ENCODE measurements around the gene RTN4RL1.

GRCh38 chr17:1970843-1971384 lies 54.2 kb downstream of the RTN4RL1 start:
- TF ChIP-seq CTCF (IDR thresholded peaks at IDR 0.05) (no peak), POLR2AphosphoS5 (IDR thresholded peaks at IDR 0.05; ENCODE audit: low read depth, low read length) (no peak), SIN3A (IDR thresholded peaks at IDR 0.05; ENCODE audit: borderline replicate concordance, insufficient read depth, low read depth, low read length) (no peak), TCF7L2 (IDR thresholded peaks at IDR 0.05; ENCODE audit: low read depth, low read length) (no peak)
- TF ChIP-seq, protein P1, sequence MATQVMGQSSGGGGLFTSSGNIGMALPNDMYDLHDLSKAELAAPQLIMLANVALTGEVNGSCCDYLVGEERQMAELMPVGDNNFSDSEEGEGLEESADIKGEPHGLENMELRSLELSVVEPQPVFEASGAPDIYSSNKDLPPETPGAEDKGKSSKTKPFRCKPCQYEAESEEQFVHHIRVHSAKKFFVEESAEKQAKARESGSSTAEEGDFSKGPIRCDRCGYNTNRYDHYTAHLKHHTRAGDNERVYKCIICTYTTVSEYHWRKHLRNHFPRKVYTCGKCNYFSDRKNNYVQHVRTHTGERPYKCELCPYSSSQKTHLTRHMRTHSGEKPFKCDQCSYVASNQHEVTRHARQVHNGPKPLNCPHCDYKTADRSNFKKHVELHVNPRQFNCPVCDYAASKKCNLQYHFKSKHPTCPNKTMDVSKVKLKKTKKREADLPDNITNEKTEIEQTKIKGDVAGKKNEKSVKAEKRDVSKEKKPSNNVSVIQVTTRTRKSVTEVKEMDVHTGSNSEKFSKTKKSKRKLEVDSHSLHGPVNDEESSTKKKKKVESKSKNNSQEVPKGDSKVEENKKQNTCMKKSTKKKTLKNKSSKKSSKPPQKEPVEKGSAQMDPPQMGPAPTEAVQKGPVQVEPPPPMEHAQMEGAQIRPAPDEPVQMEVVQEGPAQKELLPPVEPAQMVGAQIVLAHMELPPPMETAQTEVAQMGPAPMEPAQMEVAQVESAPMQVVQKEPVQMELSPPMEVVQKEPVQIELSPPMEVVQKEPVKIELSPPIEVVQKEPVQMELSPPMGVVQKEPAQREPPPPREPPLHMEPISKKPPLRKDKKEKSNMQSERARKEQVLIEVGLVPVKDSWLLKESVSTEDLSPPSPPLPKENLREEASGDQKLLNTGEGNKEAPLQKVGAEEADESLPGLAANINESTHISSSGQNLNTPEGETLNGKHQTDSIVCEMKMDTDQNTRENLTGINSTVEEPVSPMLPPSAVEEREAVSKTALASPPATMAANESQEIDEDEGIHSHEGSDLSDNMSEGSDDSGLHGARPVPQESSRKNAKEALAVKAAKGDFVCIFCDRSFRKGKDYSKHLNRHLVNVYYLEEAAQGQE (IDR thresholded peaks at IDR 0.05; ENCODE audit: insufficient read depth in 1 of 2, low read depth in 2 of 2, low read length in 1 of 2), result no peak

Data from Panc1 (cell line).